GM12891 (cell line): ENCODE measurements around the gene RSBN1.

ENCODE experiments used
- DNase-seq: peaks from one replicate; pipeline ENCODE4 v3.0.0; 2011; ENCODE audit warnings: low spot score; ENCODE audit not compliant: insufficient read length
- FAIRE-seq: peaks from 2 replicates; lab custom pipeline; 2011; peaks lifted over from hg19 to GRCh38; lab: Jason Lieb, UNC
- PAX5 ChIP-seq: IDR thresholded peaks from 2 replicates; pipeline ENCODE4 v1.6.1; 2011; ENCODE audit warnings: low read length, moderate library complexity, mild to moderate bottlenecking; ENCODE audit not compliant: insufficient read depth, severe bottlenecking
- POLR2A ChIP-seq: IDR thresholded peaks from 2 replicates; pipeline ENCODE4 v1.6.1; 2011; ENCODE audit warnings: low read depth, low read length, control low read depth
- POLR2AphosphoS5 ChIP-seq: IDR thresholded peaks from 2 replicates; pipeline ENCODE4 v1.6.1; 2011; ENCODE audit warnings: low read depth, low read length, control low read depth
- POU2F2 ChIP-seq: IDR thresholded peaks from 2 replicates; pipeline ENCODE4 v1.6.1; 2011; ENCODE audit warnings: low read depth, mild to moderate bottlenecking, control low read depth, low read length, moderate library complexity
- SPI1 ChIP-seq: IDR thresholded peaks from 2 replicates; pipeline ENCODE4 v1.6.1; 2011; ENCODE audit warnings: low read depth, low read length, control low read depth
- TAF1 ChIP-seq: IDR thresholded peaks from 2 replicates; pipeline ENCODE4 v1.6.1; 2011; ENCODE audit warnings: low read depth, low read length, control low read depth

RSBN1 gene

DNA sequence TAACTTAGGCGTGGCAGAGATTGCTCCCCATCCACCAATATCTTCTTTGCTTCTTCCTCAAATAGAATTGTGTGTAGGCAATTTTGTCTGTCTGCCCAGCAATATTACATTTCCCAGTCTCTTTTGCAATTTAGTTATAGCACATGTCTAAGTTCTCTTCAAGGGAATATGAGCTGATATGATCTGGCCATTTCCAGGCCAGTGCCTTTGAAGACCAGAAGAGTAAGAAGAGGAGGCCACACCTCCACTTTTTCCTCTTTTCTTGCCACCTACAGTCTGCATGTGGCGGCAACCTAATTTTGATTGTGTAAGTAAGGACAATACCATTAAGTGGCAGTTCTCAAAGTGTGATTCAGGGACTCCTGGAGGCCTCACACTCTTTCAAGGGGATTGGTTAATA lies 6.3 kb upstream of the RSBN1 start:
- FAIRE-seq: no peak
- no peak for TF ChIP-seq POU2F2
- TF ChIP-seq POLR2A: no peak
- TF ChIP-seq TAF1: no peak
- TF ChIP-seq SPI1: no peak
- TF ChIP-seq PAX5: no peak
- no peak for TF ChIP-seq POLR2AphosphoS5
- DNase-seq: no peak

- FAIRE-seq: no peak
- TF ChIP-seq POLR2A (no peak), TAF1 (no peak), POLR2AphosphoS5 (no peak), PAX5 (no peak), POU2F2 (no peak), SPI1 (no peak)
- DNase-seq: no peak
These were observed 942 bp upstream of the RSBN1 start for GRCh38 chr1:113813218-113813617.

GRCh38 chr1:113812661-113813135 lies 422 bp upstream of the RSBN1 start:
- DNase-seq (no peak), FAIRE-seq (peak; percentile 9)
- TF ChIP-seq SPI1 (peak; percentile 20; the same call in 1 of the 2 replicates), POLR2A (no peak), POU2F2 (no peak), POLR2AphosphoS5 (no peak)

GRCh38 chr1:113811156-113811887 lies 954 bp downstream of the RSBN1 start:
- no peak for FAIRE-seq
- no peak for DNase-seq
- no peak for TF ChIP-seq POLR2AphosphoS5
- no peak for TF ChIP-seq PAX5
- TF ChIP-seq TAF1: no peak
- TF ChIP-seq POLR2A: no peak
- no peak; the same call in 1 of the 2 replicates for TF ChIP-seq POU2F2
- TF ChIP-seq SPI1: no peak

DNA sequence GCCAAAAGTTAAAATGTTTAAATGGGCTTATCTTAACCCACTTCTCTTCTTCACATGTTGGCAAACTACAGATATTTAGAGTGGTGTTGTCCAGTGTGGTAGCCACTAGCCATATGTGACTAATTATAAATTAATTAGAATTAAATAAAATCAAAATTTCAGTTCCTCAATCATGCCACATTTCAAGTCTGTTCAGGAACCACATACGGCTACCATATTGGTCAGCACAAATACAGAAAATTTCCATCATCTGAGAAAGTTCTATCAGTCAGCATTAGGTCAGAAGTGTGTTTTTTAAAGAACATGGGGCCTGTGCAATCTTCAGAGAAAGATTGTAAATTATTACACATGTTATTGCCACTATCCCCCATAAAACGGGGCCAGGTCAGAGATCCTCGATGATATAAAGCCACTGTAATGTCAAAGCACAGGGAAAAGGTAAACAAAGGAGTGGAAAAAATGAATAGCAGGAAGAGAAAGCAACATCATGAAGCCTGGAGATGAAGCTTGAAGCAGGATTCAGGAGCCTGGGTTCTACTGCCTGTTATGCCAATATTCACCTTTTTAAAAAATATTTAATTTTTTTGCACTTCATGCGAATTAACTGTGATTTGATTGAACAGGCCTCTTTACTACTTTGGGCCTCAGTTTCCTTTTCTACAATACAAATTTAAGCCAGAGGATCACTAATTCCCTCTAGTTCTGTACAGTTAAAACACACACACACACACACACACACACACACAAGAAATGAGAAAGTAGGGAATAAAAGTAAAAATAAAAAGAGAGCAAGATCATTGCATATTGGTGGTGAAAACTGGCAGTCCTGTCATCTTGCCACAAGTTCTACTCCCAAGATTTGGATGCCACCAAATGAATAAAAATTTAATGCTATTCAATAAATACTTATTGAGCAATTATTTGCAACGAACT lies 2.3 kb downstream of the RSBN1 start:
- TF ChIP-seq POLR2A (no peak), POU2F2 (no peak), PAX5 (no peak), TAF1 (no peak), SPI1 (peak; percentile 63)
- no peak for DNase-seq
- no peak for FAIRE-seq

DNA sequence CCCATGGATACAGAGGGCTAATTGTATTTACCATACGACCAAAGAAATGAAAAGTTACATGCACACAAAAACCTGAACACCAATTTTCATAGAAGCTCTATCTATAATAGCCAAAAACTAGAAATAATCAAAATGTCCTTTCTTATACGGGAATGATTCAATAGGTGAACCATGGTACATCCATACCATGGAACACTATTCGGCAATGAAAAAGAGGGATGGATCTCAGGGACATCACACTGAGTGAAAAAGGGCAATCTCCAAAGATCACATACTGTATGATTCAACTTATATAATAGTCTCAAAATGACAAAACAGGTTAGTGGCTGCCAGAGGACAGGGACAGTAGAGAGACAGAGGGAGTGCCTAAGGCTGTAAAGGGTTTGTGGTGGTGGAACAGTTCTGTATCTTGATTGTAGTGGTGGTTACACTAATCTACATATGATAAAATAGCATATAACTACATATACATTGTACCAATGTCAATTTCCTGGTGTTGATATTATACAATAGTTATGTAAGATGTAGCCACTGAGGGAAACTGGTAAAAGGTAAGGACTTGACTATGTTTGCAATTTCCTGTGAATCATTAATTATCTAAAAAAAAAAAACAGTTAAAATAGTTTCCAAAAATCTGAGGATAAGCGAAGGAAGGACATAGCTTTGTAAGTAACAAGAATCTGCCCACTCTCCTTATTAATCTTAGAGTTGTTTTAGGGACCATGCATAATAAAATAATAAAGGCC lies 3.7 kb downstream of the RSBN1 start:
- FAIRE-seq (no peak), DNase-seq (no peak)
- no peak for TF ChIP-seq POU2F2
- TF ChIP-seq POLR2A: no peak
- TF ChIP-seq POLR2AphosphoS5: no peak
- TF ChIP-seq PAX5: no peak
- no peak for TF ChIP-seq TAF1
- TF ChIP-seq SPI1: no peak

DNA sequence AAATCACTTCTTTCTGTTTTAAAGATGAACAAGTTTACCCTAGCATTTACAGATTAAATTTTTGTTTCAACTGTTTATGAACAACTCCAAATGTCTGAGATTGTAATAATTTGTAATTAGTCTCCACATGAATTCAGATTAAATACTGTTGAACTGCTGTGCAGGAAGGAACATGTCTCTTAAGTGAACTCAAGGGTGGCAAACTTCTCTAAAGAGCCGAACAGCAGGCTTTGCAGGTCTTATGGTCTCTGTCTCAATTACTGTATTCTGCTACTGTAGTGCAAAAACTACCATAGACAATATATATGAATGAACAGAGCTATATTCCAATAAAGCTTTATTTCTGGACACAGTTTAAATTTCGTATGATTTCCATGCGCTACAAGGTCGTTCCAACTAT lies 6.6 kb downstream of the RSBN1 start:
- TF ChIP-seq POLR2AphosphoS5 (no peak), SPI1 (no peak), PAX5 (no peak), POU2F2 (no peak), POLR2A (no peak), TAF1 (no peak)
- FAIRE-seq: no peak
- DNase-seq: no peak

GRCh38 chr1:113805256-113805531 lies 7.1 kb downstream of the RSBN1 start:
- FAIRE-seq (no peak), DNase-seq (no peak)
- TF ChIP-seq POLR2A (no peak), SPI1 (no peak)

DNA sequence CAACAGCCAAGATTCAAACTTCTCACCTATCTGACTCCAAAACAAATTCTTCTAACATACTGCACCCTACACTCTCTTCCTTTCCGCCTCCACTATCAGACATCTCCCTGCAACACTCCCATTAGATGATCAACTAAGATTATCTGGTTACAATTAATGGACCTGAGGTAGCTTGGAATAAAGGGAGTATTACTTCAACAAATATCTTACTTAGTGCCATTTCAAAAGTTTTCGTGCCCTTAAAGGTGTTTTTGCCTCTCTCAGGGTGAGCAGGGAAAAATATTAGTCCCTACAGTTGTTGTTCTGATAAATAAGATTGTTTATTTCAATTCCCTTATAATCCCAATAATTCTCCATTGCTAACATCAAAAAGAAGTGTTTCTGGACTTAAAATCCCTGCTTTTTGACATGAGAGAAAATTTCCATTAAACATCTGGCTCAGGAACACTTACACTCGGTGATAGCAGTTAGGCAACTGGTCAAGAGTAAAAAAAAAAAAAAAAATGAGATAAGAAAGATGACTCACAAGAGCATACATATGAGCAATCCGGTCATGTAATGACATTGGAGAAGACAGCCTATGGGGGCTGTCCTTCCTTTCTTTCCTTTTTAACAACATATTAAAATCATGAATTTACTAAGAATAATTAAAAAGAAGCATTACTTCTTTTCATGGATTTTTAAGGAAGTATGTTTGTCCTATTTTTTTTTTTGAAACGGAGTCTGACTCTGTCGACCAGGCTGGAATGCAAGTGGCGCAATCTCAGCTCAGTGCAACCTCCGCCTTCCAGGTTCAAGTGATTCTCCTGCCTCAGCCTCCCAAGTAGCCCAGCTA lies 7.6 kb downstream of the RSBN1 start:
- no peak for TF ChIP-seq POLR2A
- TF ChIP-seq PAX5: no peak
- TF ChIP-seq TAF1: no peak
- TF ChIP-seq POU2F2: no peak
- TF ChIP-seq SPI1: no peak
- TF ChIP-seq POLR2AphosphoS5: no peak
- DNase-seq (no peak), FAIRE-seq (no peak)
